Measurements from ENCODE around the gene HLCS.
"Not testable (repeated sequence)": the region's sequence is repeated elsewhere in the genome, so short reads cannot be mapped to it uniquely, and the experiment has no call there.

The HLCS gene

DNA sequence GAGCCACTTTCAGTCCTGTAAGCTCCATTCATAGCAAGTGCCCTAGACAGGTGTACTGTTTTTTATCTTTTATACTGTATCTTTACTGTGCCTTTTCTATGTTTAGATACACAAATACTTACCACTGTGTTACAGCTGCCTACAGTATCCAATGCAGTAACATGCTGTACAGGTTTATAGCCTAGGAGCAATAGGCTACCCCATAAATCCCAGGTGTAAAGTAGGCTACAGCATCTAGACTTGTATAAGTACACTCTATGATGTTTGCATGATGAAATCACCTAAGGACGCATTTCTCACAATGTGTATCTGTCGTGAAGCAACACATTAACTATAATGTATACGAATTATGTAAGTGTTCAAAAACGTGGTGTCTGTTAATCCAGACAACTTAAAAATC lies 10.7 kb downstream of the HLCS start:
- DNase-seq (ENCODE audit: low read depth in 2 of 2), result no peak

DNA sequence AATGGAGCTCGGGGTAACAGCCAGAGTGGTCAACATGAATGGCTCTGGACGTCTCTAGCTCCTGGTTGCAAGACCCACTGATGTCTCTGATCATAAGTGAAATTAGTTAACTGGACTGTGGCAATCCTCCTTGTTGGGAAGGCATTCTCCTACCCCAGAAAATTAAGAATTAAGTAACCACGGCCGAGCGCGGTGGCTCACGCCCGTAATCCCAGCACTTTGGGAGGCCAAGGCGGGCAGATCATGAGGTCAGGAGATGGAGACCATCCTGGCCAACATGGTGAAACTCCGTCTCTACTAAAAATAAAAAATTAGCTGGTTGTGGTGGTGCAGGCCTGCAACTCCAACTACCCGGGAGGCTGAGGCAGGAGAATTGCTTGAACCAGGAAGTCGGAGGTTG lies 14.1 kb downstream of the HLCS start:
- not testable (repeated sequence) for DNase-seq (ENCODE audit: low read depth in 2 of 2)

DNA sequence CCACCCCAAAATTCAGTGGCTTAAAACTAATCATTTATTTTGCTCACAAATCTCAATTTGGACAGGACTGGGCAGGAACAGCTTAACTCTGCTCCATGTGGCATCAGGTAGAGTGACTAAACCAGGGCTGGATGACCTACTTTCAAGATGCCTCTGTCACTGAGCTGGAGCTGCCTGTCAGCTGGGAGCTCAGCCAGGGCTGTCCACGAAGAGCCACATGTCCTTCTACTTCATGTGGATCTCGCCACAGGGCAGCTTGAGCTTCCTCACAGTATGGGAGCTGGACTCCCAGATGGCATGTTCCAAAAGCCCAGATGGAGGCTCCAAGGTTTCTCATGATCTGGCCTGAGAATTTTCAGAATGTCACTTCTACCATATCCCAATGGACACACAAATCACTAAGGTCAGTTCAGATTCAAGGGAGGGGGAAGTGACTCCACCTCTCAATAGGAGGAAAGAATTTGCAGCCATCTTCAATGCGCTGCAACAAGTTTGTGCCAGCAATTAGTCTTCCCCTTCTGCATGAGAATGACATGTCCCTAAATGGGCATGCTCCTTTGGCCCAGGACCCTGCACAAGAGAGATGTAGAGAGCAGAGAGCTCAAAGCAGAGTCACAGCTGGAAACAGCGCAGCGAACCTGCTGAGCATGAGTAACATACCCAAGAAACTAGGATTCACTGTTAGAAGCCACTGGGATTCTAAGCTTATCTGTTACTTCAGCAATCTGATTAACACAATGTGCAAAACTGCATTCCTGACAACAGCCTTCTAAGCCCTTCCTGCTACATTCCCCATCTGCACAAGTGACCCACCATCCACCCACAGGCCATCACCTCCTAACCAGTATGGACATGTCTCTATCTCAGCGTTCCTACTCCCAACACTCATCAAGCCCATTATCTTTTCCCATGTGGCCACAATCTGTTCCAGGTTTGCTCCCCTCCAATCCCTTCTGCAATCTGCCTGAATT lies 17.0 kb downstream of the HLCS start:
- DNase-seq (ENCODE audit: low read depth in 2 of 2), result no peak

DNA sequence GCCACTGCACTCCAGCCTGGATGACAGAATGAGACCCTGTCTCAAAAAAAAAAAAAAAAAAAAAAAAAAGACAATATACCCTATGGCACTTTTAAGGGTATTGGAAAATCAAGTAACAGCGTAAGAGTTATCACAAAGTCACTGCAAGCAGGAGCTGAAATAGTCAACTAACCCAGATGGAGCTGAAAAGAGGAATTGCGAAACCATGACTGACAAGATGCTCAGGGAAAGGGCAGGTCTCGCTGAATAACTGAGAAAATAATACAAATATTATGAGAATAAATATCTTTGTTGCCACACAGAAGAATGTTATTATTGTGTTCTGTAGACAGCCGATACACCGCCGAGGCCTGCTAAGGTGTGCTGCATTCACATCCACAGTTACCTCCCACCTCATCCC lies 17.8 kb downstream of the HLCS start:
- DNase-seq (ENCODE audit: low read depth in 2 of 2), result no peak

DNA sequence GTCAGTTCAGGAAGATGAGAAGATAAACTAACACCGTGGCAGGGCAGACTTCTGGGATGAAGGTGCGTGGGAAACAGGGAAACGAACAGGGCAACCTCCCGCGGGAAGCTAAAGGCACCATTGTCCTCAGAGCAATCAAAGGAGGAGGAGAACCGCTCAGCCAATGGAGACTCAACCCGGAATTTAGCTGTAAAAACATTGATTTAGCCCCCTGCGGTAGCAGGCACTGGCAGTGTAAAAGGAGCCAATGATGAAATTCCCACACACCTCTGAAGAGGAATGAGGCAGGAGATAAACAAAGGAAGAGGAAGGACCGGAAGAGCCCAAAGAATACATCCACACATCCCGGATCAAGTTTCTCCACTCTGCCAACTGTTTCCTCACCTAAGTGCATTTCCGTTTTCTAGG lies 19.5 kb downstream of the HLCS start:
- DNase-seq (ENCODE audit: low read depth in 2 of 2), result no peak

DNA sequence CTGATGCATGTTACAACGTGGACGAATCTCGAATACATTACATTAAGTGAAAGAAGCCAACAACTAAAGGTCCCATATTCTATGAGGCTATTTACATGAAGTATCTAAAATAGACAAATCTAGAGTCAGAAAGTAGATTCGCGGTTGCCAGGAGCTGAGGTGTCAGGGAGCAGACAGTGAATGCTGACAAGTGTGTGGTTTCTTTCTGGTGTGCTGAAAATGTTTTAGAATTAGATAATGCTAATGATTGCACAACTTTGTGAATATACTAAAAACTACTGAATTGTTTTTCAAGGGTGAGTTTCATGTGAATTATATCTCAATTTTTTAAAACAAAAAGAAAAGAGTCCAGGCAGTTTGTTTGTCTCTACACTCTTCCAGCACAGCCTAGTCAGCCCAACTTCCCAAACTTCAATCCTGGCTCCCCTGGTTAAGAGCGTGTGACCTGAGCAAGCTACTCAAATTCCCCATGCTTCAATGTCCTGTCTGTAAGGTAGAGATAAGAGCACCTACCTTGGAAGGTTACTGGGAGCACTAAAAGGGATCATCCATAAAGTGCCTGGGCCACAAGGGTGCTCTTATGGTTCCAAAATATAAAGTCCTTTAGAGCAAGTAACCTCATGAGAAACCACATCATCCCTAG lies 20.9 kb downstream of the HLCS start:
- DNase-seq (ENCODE audit: low read depth in 2 of 2), result no peak

DNA sequence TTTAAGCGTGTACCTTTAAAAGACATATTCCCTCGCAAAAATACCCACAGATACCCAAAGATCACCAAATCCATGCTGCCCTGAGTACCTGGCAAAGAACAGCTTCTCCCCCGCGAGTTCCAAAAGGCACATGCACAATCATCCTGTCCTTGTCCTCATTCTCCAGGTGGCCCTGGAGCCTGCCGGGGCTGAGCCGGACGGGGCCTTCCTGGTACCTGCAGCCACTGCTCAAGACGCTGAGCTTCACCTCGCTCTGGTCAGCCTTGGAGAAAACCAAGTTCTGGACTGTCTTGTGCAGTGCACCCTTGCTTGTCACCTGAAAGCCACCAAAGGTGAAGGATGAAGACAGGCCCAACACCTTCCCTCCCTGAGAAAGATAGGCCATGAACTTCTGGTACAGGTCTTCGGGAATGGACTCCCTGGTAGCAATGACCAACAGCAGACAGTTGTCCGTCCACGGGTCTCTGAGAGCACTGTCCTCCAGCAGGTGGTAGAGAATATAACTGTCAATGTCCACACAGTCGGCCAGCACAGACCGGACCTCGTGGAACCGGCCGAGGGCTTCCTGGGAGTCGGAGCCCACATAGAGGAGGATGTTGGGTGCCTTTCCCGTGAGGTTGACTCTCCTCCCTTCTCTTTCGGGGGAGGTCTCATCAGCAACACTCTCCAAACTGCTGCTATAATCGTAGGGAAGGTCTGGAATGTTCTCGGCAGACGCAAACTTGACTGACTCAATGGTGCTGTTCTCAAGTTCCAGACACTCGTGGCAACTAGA lies 29.9 kb downstream of the HLCS start:
- DNase-seq (ENCODE audit: low read depth in 2 of 2), result no peak

DNA sequence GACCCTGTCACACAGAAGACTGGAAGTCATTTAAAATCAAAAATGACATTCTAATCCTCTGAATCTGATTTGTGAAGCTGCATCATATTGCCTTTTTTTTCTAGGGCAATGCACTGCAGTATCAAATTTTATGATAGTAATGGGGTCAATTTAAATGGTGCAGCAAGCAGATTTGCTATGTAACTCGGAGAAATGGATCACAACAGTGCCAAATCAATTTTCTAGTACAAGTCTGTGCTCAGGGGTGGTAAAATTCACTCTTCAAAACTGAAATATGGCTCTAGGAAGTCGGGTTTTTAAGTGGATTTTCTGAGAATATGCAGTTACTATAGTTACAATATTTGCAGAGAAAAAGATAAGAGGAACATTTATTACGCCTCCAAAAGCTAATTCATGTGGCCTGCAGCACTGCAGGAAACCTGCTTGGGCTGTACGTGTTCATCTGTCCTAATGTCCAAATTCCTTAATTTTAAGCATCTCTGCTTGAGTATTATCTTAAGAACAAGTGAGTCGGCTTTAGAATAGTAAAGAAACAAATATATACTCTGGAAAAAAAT lies 31.5 kb downstream of the HLCS start:
- DNase-seq (ENCODE audit: low read depth in 2 of 2), result no peak

DNA sequence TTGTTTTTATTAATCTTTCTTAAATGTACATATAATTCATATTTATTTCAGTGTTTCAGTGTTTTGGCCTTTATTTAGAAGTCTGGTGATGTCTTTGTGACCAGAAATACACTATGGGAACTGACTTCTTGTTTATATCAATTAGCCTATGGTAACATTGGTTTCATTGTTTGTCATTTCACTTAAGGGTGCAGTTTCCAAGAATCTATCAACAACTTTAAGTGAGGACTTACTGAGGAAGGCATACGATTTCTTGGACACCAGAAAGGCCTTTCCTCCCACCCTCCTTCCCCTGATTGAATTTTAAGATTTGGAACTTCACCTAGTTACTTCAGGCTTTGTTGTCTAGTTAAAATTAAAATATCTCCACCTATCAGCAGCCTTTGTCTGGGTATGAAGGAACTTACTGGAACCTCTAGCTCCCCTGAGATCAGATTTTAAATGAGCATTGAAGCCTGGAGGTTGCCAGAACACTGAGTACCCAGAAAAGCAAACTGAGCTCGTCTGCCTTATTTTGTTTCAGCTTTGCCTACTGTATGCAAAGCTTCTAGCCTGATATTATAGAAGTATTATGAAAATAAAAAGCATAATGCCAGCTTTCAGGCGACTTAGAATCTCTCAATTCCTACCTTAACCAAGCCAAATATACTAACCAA lies 34.2 kb downstream of the HLCS start:
- DNase-seq (ENCODE audit: low read depth in 2 of 2), result no peak

DNA sequence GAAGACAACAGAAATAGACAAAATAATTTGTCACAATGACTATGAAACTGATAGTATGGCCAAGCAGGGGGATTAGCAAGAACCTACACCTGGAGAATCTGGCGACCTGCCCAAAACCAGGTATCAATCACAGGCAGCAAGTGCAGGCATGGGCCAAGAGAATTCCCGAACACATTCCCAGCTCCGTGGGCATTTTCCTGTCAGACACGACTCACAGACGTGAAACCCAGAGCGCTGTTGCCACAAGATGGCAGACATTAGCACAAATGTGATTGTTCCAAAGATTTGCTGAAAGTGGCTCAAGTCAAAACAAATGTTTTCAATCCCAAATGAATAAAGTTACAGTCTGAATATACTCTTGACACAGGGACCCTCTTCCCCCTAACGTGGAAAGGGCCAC lies 36.8 kb downstream of the HLCS start:
- no peak for DNase-seq (ENCODE audit: low read depth in 2 of 2)

DNA sequence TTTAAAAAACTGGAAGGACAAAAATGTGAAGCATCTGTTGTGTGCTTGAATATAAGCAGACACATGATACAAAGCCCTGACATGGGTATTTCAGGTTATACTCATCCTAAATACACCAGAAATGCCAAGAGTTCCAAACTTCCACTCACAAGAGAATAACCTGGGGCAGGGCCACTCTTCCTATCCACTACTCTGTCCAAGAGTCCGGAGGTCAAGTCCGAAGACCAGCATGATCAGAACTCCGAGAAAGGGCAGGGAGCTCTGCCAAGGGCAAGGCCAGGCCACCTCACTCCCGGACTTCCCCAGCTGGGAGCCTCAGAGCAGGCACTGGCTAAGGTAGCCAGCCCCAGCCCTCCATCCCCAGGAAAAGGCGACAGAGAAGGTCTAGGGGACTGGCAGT lies 37.5 kb downstream of the HLCS start:
- no peak for DNase-seq (ENCODE audit: low read depth in 2 of 2)

DNA sequence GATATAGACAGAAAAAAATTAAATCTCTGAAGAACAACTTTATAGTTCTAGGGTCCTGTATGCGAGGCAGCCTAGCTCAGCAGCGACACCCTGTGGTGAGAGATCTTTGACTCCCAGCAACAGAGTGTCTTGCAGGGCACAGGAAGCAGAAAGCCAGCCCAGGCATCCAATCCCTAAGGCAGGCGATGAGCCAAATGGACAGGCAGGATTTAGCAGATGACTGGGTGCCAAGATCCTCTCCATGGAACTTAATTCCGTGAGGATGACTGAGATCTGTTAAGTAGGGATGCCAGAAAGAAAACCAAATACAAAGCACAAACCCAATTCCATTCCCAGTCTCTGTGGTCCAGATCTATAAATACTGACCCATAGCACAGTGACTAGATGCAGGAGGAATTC lies 38.8 kb downstream of the HLCS start:
- DNase-seq (ENCODE audit: low read depth in 2 of 2), result peak; percentile 23 to 29

DNA sequence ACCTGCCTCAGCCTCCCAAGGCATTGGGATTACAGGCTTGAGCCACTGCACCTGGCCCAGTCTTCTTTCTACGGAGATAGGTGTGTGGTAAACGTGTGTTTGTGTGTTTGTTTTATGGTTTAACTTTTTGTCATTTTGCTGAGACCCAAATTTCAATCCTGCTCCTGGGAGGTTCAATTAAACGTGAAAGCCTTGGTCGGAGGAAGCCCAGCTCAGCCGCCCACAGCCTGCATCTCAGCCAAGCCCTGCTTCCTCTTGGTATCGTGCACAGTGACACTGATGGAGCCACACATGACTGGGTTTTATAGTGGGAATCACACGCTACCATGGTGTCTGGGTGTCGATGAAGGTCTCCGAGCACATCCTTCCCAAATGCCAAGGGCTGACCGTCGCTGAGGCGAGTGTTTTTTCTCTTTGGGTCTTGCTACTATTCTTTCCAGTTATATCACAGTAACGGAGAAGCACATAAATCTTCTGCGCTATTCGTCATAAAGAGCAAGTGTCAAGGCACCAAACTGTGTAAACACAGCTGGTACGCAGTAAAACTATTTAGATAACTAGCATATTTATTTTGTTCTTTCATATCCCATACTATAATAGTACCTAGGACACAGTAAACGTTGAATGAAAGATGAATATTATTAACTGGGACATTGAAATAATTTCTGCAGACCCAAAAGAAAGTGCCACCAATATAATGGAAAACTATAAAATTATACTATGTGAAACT lies 39.3 kb downstream of the HLCS start:
- no peak for DNase-seq (ENCODE audit: low read depth in 2 of 2)

DNA sequence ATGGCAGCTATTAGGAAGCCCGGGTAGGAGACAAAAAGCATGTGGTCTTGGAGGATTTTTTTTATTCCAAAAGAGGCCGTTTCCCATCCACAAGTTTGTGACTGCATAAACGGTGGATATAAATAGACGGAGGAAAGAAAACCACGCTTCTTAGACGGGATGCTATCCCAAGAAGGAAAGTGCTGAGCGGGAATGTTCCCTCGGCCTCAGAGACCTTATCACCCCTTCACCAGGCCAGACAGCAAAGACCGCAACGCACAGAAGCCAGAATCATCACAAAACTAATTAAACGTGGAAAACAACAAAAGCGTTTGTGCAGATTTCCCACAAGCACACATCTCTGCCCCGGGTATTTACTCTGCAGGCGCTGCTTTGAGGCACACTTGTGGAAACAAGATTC lies 43.2 kb downstream of the HLCS start:
- no peak for DNase-seq (ENCODE audit: low read depth in 2 of 2)

DNA sequence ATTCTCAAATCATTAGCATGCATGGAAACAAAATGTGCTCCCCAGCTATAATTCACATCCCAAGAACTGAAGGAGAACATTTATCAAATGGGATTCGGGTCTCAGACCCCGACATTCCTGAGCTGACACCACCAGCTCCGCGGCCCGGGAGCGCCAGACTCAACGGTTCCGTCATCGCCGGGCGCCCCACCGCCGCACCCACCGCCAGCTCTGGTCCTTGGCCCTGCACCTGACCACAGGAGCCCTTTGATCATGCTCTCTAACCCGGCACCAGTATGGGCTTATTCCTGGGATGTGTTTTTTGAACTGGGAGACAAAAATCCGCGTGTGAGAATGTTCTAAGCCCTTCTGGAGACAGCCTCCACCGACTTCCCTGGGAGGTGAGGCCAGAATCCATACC lies 43.6 kb downstream of the HLCS start:
- no peak for DNase-seq (ENCODE audit: low read depth in 2 of 2)

DNA sequence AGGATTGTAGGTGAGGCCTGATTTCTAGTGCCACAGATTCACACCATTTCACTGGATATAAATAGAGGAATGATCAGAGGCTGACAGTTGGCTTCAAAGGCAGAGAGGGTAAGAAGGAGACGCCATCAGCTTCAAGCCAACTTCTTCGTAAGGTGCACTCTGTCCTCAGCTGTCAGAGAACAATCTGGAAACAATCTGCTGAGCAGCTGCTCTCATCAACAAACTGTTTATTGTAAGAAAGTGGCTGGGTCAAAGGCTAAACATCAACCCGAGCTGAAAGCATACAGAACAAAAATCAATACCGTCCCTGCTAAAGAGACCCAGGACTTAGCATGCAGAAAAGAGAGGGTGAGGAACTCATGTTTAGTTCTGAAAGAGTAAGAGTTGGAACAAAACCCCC lies 48.2 kb downstream of the HLCS start:
- no peak for DNase-seq (ENCODE audit: low read depth in 2 of 2)

DNA sequence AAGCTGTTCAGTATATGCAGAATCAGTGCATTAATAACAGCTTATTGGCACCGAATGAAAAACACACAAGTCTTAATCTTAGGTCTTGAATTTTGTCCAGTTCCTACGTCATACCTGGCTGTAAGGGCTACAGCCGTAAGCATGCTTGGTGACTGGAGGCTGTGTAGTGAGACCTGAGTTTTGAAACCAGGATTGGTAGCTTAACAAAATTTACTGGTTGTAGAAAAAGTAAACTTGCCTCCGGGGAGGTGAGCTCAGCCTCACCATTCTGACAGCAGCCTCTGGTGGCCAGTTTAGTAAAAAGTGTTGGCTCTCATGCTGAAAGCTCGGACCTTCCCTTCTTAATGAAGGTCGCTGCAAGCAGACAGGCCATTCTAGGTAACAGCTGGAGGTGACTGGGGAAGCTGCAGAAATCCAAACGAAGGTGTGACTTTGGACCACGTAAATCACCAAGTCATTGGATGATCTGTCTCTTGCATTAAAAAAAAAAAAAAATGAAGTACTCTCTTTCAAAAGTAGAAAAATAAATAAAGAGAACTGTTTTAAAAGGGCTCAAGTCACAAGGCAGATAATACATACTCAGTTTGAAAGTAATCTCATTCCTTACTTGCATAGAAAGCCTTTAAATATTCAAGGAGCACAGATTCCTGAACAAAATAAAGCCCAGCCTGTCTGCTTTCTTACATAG lies 48.9 kb downstream of the HLCS start:
- no peak for DNase-seq (ENCODE audit: low read depth in 2 of 2)

DNA sequence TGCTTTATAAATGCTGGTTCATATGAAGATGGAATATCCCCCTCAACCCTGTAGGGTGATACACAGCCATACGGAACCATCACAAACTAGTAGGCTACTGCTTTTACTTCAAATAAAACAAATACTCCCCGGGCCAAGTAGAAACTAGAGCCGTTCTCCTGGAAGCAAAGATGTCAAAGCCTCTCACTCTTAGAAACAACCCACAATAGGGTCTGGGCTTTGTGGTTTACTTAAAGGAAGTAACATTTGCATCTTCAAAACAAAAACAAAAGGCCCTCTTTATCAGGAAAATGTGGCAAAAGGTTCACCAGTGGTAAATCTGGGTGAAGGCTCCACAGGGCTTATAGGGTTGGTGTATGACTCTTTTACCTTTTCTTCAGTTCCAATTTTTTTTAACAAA lies 49.8 kb downstream of the HLCS start:
- DNase-seq (ENCODE audit: low read depth in 2 of 2), result no peak

DNA sequence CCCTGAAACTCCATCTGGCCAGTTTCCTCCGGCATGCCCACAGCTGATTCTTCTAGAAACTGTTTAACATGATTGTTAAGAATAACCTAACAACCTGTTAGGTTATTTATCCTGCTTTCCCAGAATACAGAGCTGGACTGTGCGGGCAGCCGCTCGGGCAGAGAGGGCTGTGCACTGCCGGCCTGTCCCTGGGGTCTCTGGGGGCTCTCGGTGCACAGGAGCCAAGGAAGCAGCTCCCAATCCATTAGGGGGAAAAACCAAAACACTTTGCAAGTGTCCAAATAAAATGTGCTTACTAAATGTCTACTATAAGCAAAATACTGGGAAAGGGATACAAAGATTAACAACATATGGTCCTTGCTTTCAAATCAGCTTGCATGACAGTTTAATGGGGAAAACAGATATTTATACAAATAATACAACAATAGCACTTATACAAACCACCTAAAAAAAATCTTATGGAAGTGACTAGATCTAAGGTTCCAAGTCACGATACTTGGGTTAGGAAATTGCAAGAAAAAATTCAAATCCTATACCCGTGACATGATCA lies 50.7 kb downstream of the HLCS start:
- DNase-seq (ENCODE audit: low read depth in 2 of 2), result no peak
